ENCODE measurements around the gene STK32C. TPM values are rescaled to one million over a fixed set of nuclear protein-coding genes. Genes with fewer than 3 reads are reported as not detected.
A peak's percentile ranks its signal among the peaks of the same experiment; 100 is the strongest.

Gene STK32C
- total RNA-seq, 1 donor from 2014 or later: 19.6 TPM

GRCh38 chr10:132196178-132197113, 111.3 kb downstream of the STK32C start:
- Mint-ChIP-seq H3K27me3 (ENCODE audit: low read depth) (no peaks in the 10 kb centered on the region), H3K9me3 (no peaks in the 10 kb centered on the region), H3K4me3 (no peak overlapping the region), H3K27ac (ENCODE audit: unreplicated experiment) (no peak overlapping the region), H3K4me1 (no peaks in the 10 kb centered on the region), H3K36me3 (ENCODE audit: low read depth) (peaks cover 6% of the 10 kb centered on the region)
- DNase-seq (ENCODE audit: low read depth, low spot score): no peak
- no peak for TF ChIP-seq CTCF (conservative IDR thresholded peaks at IDR 0.05)

- Mint-ChIP-seq H3K4me1 (no peaks in the 10 kb centered on the region), H3K4me3 (peak overlapping the region; percentile 31), H3K36me3 (ENCODE audit: low read depth) (peaks cover 10% of the 10 kb centered on the region), H3K9me3 (peaks cover 2% of the 10 kb centered on the region), H3K27me3 (ENCODE audit: low read depth) (no peaks in the 10 kb centered on the region), H3K27ac (ENCODE audit: unreplicated experiment) (no peak overlapping the region)
- no peak for TF ChIP-seq CTCF (conservative IDR thresholded peaks at IDR 0.05)
- no peak for DNase-seq (ENCODE audit: low read depth, low spot score)
Measured at GRCh38 chr10:132195366-132196075, 112.2 kb downstream of the STK32C start.

- no peak for DNase-seq (ENCODE audit: low read depth, low spot score)
- Mint-ChIP-seq H3K27ac (ENCODE audit: unreplicated experiment) (no peak overlapping the region), H3K4me3 (no peak overlapping the region), H3K4me1 (no peaks in the 10 kb centered on the region), H3K27me3 (ENCODE audit: low read depth) (no peaks in the 10 kb centered on the region), H3K9me3 (peaks cover 3% of the 10 kb centered on the region), H3K36me3 (ENCODE audit: low read depth) (peaks cover 12% of the 10 kb centered on the region)
- TF ChIP-seq CTCF (conservative IDR thresholded peaks at IDR 0.05): no peak
Measured at GRCh38 chr10:132194726-132195125, 113.0 kb downstream of the STK32C start.

- peaks cover 18% of the 10 kb centered on the region for H3K36me3 Mint-ChIP-seq (ENCODE audit: low read depth)
- peaks cover 6% of the 10 kb centered on the region for H3K27me3 Mint-ChIP-seq (ENCODE audit: low read depth)
- peaks cover 7% of the 10 kb centered on the region for H3K4me1 Mint-ChIP-seq
- DNase-seq (ENCODE audit: low read depth, low spot score): no peak
- peaks cover 3% of the 10 kb centered on the region for H3K9me3 Mint-ChIP-seq
- no peak overlapping the region for H3K4me3 Mint-ChIP-seq
- no peak overlapping the region for H3K27ac Mint-ChIP-seq (ENCODE audit: unreplicated experiment)
- no peak for TF ChIP-seq CTCF (conservative IDR thresholded peaks at IDR 0.05)
Measured at GRCh38 chr10:132193907-132194552, 113.7 kb downstream of the STK32C start.

- Mint-ChIP-seq H3K36me3 (ENCODE audit: low read depth) (peaks cover 18% of the 10 kb centered on the region), H3K27me3 (ENCODE audit: low read depth) (peaks cover 13% of the 10 kb centered on the region), H3K4me3 (peak overlapping the region; percentile 70), H3K9me3 (peaks cover 3% of the 10 kb centered on the region), H3K4me1 (peaks cover 16% of the 10 kb centered on the region), H3K27ac (ENCODE audit: unreplicated experiment) (no peak overlapping the region)
- TF ChIP-seq CTCF (conservative IDR thresholded peaks at IDR 0.05): no peak
- DNase-seq (ENCODE audit: low read depth, low spot score): no peak
Measured at GRCh38 chr10:132192991-132193665, 114.6 kb downstream of the STK32C start.

Measured in neural crest cell (in vitro differentiated cells).